H1 (cell line): ENCODE measurements around the gene COL27A1. TPM values are rescaled to one million over a fixed set of nuclear protein-coding genes. Genes with fewer than 3 reads are reported as not detected.

Experiments used
- CTCF ChIA-PET: fragments of 300-600 bp; sonication (Branson Sonifier 250); formaldehyde crosslinking; loops from one replicate; lab custom pipeline; 2021; ENCODE audit not compliant: partially characterized antibody; lab: Charles Lee
- POLR2A ChIA-PET: fragments of 300-600 bp; sonication (Branson Sonifier 250); formaldehyde crosslinking; loops from one replicate; lab custom pipeline; 2021; ENCODE audit warnings: inconsistent platforms; ENCODE audit not compliant: partially characterized antibody; lab: Charles Lee
- DNase-seq, 2 experiments: peaks; one replicate each; pipeline versions ENCODE4 v3.0.0 to v3.0.0-alpha.2; 2010 to 2022; ENCODE audit warnings: low spot score in 2 of 2, low read depth in 1 of 2, mixed read lengths in 1 of 2
- FAIRE-seq: peaks from 2 replicates; lab custom pipeline; 2011; peaks lifted over from hg19 to GRCh38; lab: Jason Lieb, UNC
- H2AFZ ChIP-seq: 2 replicates; pipeline ENCODE4 v1.8.1; 2012; ENCODE audit warnings: low read length, inconsistent platforms
- H2AK5ac ChIP-seq: 2 replicates; pipeline ENCODE4 v1.6.1; 2013; ENCODE audit warnings: low read depth, low read length
- H2BK120ac ChIP-seq: replicated peaks from 2 replicates; pipeline ENCODE3; 2013; ENCODE audit warnings: low read depth, low read length, inconsistent platforms
- H2BK12ac ChIP-seq: 2 replicates; pipeline ENCODE4 v1.6.1; 2013; ENCODE audit warnings: low read depth, low read length
- H2BK15ac ChIP-seq: 2 replicates; pipeline ENCODE4 v1.6.1; 2013; ENCODE audit warnings: low read length
- H2BK20ac ChIP-seq: 2 replicates; pipeline ENCODE4 v1.6.1; 2013; ENCODE audit warnings: low read length
- H2BK5ac ChIP-seq: 2 replicates; pipeline ENCODE4 v1.6.1; 2013; ENCODE audit warnings: low read depth, low read length
- H3K14ac ChIP-seq: 2 replicates; pipeline ENCODE4 v1.6.1; 2013; ENCODE audit warnings: inconsistent platforms; ENCODE audit not compliant: insufficient read length
- H3K18ac ChIP-seq: 2 replicates; pipeline ENCODE4 v1.6.1; 2013; ENCODE audit warnings: low read length; ENCODE audit errors: extremely low read depth
- H3K23ac ChIP-seq: 2 replicates; pipeline ENCODE4 v1.6.1; 2013; ENCODE audit warnings: inconsistent platforms; ENCODE audit not compliant: insufficient read length
- H3K23me2 ChIP-seq: 2 replicates; pipeline ENCODE4 v1.6.1; 2013; ENCODE audit warnings: low read depth, low read length
- H3K27ac ChIP-seq: 2 replicates; pipeline ENCODE4 v1.6.1; 2011; ENCODE audit warnings: low read depth, low read length, inconsistent platforms
- H3K27me3 ChIP-seq, 4 experiments: replicated peaks in 1 of 4; 1 replicate in 1 of 4; 2 replicates in 3 of 4; pipeline versions ENCODE4 v1.6.1 to v1.8.1; 2011 to 2013; ENCODE audit warnings: low read length in 3 of 4, mild to moderate bottlenecking in 3 of 4, inconsistent platforms in 2 of 4, mixed read lengths in 2 of 4, moderate library complexity in 1 of 4; ENCODE audit not compliant: control insufficient read depth in 3 of 4, insufficient read depth in 3 of 4; ENCODE audit errors: extremely low read depth in 1 of 4
- H3K36me3 ChIP-seq, 4 experiments: 2 replicates each; pipeline versions ENCODE4 v1.6.1 to v1.8.1; 2011 to 2013; ENCODE audit warnings: mild to moderate bottlenecking in 4 of 4, low read length in 3 of 4, moderate library complexity in 2 of 4, control low read depth in 1 of 4, inconsistent platforms in 1 of 4; ENCODE audit not compliant: insufficient read depth in 4 of 4, control insufficient read depth in 2 of 4
- H3K4ac ChIP-seq: replicated peaks from 2 replicates; pipeline ENCODE3; 2013; ENCODE audit warnings: low read length, low read depth, mixed read lengths, inconsistent platforms; ENCODE audit not compliant: insufficient read length
- H3K4me1 ChIP-seq, 4 experiments: replicated peaks in 1 of 4; 1 replicate in 1 of 4; 2 replicates in 3 of 4; pipeline versions ENCODE4 v1.6.1 to v1.8.1; 2011 to 2013; ENCODE audit warnings: low read length in 3 of 4, inconsistent platforms in 2 of 4, mixed read lengths in 1 of 4; ENCODE audit not compliant: insufficient read depth in 4 of 4, control insufficient read depth in 3 of 4
- H3K4me2 ChIP-seq, 2 experiments: 2 replicates each; pipeline versions ENCODE4 v1.6.1 to v1.8.1; 2011 to 2013; ENCODE audit warnings: low read depth in 2 of 2, low read length in 2 of 2, control low read depth in 1 of 2, inconsistent platforms in 1 of 2, mild to moderate bottlenecking in 1 of 2; ENCODE audit not compliant: insufficient read depth in 1 of 2
- H3K4me3 ChIP-seq, 4 experiments: fragments of 200-600, 300-600 bp in 1 of 4; sonication (generic), shearing (Covaris generic), sonication (Bioruptor Twin) in 1 of 4; 2 replicates each; pipeline versions ENCODE4 v1.5.1 to v1.8.1; 2011 to 2016; ENCODE audit warnings: low read length in 4 of 4, low read depth in 3 of 4, control low read depth in 2 of 4, inconsistent platforms in 2 of 4, mild to moderate bottlenecking in 2 of 4, mixed read lengths in 1 of 4, moderate library complexity in 1 of 4; ENCODE audit not compliant: insufficient read depth in 2 of 4; ENCODE audit errors: extremely low read depth in 1 of 4
- H3K56ac ChIP-seq: replicated peaks from 2 replicates; pipeline ENCODE3; 2013; ENCODE audit warnings: low read depth, mild to moderate bottlenecking, mixed read lengths, low read length, inconsistent platforms; ENCODE audit not compliant: insufficient read length
- H3K79me1 ChIP-seq: 2 replicates; pipeline ENCODE4 v1.6.1; 2013; ENCODE audit warnings: low read depth, low read length, control low read depth
- H3K79me2 ChIP-seq, 2 experiments: 2 replicates each; pipeline versions ENCODE4 v1.6.1 to v1.8.1; 2012 to 2013; ENCODE audit warnings: low read length in 2 of 2, mild to moderate bottlenecking in 2 of 2, inconsistent platforms in 1 of 2; ENCODE audit not compliant: insufficient read depth in 2 of 2, control insufficient read depth in 1 of 2
- H3K9ac ChIP-seq, 4 experiments: replicated peaks in 1 of 4; 1 replicate in 1 of 4; 2 replicates in 3 of 4; pipeline versions ENCODE4 v1.6.1 to v1.8.1; 2011 to 2013; ENCODE audit warnings: low read depth in 3 of 4, low read length in 3 of 4, control low read depth in 2 of 4, mild to moderate bottlenecking in 2 of 4, moderate library complexity in 2 of 4, inconsistent platforms in 1 of 4; ENCODE audit errors: extremely low read depth in 1 of 4
- H3K9me3 ChIP-seq, 2 experiments: 2 replicates each; pipeline versions ENCODE4 v1.6.1 to v1.8.1; 2012 to 2013; ENCODE audit warnings: mild to moderate bottlenecking in 2 of 2, moderate library complexity in 2 of 2, control low read depth in 1 of 2, inconsistent platforms in 1 of 2, low read depth in 1 of 2, low read length in 1 of 2, mixed read lengths in 1 of 2; ENCODE audit not compliant: insufficient read depth in 2 of 2
- H4K20me1 ChIP-seq, 2 experiments: replicated peaks in 1 of 2; 2 replicates each; pipeline versions ENCODE3 to v1.8.1; 2011 to 2013; ENCODE audit warnings: inconsistent platforms in 2 of 2, low read length in 2 of 2, mild to moderate bottlenecking in 1 of 2; ENCODE audit not compliant: insufficient read depth in 2 of 2, control insufficient read depth in 1 of 2
- H4K5ac ChIP-seq: 2 replicates; pipeline ENCODE4 v1.6.1; 2013; ENCODE audit warnings: low read length, low read depth, mixed read lengths, inconsistent platforms; ENCODE audit not compliant: insufficient read length
- H4K8ac ChIP-seq: 2 replicates; pipeline ENCODE4 v1.8.0; 2013; ENCODE audit warnings: mild to moderate bottlenecking, moderate library complexity, low read length, inconsistent platforms; ENCODE audit not compliant: insufficient read depth; ENCODE audit errors: extremely low read depth
- H4K91ac ChIP-seq: replicated peaks from 2 replicates; pipeline ENCODE3; 2013; ENCODE audit warnings: low read length, mixed read lengths, inconsistent platforms; ENCODE audit not compliant: insufficient read length
- ASH2L ChIP-seq: fragments of 200-600, 300-600 bp; sonication (generic); IDR thresholded peaks from one replicate; pipeline ENCODE4 v1.7.1; 2017; ENCODE audit warnings: low read length
- CBX5 ChIP-seq: fragments of 300-800, 300-1000 bp; sonication (generic); IDR thresholded peaks from 2 replicates; pipeline ENCODE4 v1.7.1; 2016; ENCODE audit warnings: antibody characterized with exemption, low read length, low read depth
- CBX8 ChIP-seq: fragments of 300-800, 300-1000 bp; sonication (generic); IDR thresholded peaks from 2 replicates; pipeline ENCODE4 v1.7.1; 2016; ENCODE audit warnings: low read depth, low read length, borderline replicate concordance
- CEBPB ChIP-seq: IDR thresholded peaks from 2 replicates; pipeline ENCODE4 v1.6.1; 2012; ENCODE audit warnings: low read depth, low read length
- CTBP2 ChIP-seq: IDR thresholded peaks from 2 replicates; pipeline ENCODE4 v1.7.0; 2011; ENCODE audit warnings: borderline replicate concordance, mild to moderate bottlenecking, moderate library complexity, mixed read lengths, low read length; ENCODE audit not compliant: insufficient read depth, insufficient read length
- EP300 ChIP-seq, 2 experiments: IDR thresholded peaks; 1 replicate in 1 of 2; 2 replicates in 1 of 2; pipeline ENCODE4 v1.6.1; 2011 to 2012; ENCODE audit warnings: low read depth in 2 of 2, low read length in 2 of 2, mild to moderate bottlenecking in 2 of 2, borderline replicate concordance in 1 of 2, inconsistent platforms in 1 of 2, moderate library complexity in 1 of 2
- KDM1A ChIP-seq: fragments of 200-600, 300-600 bp; sonication (generic); IDR thresholded peaks from 2 replicates; pipeline ENCODE4 v1.7.1; 2016; ENCODE audit warnings: mild to moderate bottlenecking, low read length, borderline replicate concordance
- RAD21 ChIP-seq, 2 experiments: IDR thresholded peaks in 1 of 2; conservative IDR thresholded peaks in 1 of 2; 2 replicates each; pipeline ENCODE4 v1.6.1; 2011; ENCODE audit warnings: low read depth in 2 of 2, low read length in 2 of 2, improper control_type of control experiment in 1 of 2, inconsistent platforms in 1 of 2, mild to moderate bottlenecking in 1 of 2, moderate library complexity in 1 of 2
- RNF2 ChIP-seq: fragments of 200-900, 300-1000 bp; sonication (generic); IDR thresholded peaks from 2 replicates; pipeline ENCODE4 v1.7.1; 2016; ENCODE audit warnings: borderline replicate concordance, low read depth, mild to moderate bottlenecking, antibody characterized with exemption, low read length; ENCODE audit not compliant: poor library complexity, severe bottlenecking; ENCODE audit errors: missing control alignments
- TAF1 ChIP-seq: IDR thresholded peaks from 2 replicates; pipeline ENCODE4 v1.6.1; 2011; ENCODE audit warnings: mild to moderate bottlenecking, low read depth, low read length
- YY1 ChIP-seq: IDR thresholded peaks from 2 replicates; pipeline ENCODE4 v1.6.1; 2011; ENCODE audit warnings: low read depth, mild to moderate bottlenecking, low read length
- WGBS, 2 experiments: shearing (Covaris generic) in 1 of 2; methylation state at CpG; one replicate each; pipeline versions ENCODE4 v1.1.6 to v1.1.7; 2013 to 2015; ENCODE audit warnings: low lambda C conversion rate in 2 of 2, mixed read lengths in 2 of 2, inconsistent platforms in 1 of 2, low coverage in 1 of 2, missing lambda C conversion rate in 1 of 2; ENCODE audit not compliant: insufficient replicate concordance in 2 of 2, insufficient coverage in 1 of 2, insufficient read length in 1 of 2; ENCODE audit errors: extremely low coverage in 1 of 2, missing lambda C conversion rate in 1 of 2; 5-methylcytosine and 5-hydroxymethylcytosine counted together
- polyA plus RNA-seq, 7 experiments: library from polyadenylated mRNA; depleted of rRNA in 3 of 7; stranded (reverse) in 5 of 7; unstranded in 2 of 7; fragments of >200 nt in 5 of 7; fragments of 200-250 nt in 2 of 7; gene quantifications; 1 replicate in 5 of 7; 2 replicates in 1 of 7; 4 replicates in 1 of 7; pipeline versions ENCODE4 v1.2.1 to v1.2.3, GENCODE V29; 2011 to 2013; ENCODE audit warnings: missing spikeins in 2 of 7, mixed read lengths in 2 of 7
- total RNA-seq: library from RNA; stranded (reverse); fragmentation: NEBNext Ultra II Directional; extraction: Animal tissue kit (Norgen Biotek cat#: 25700); gene quantifications from 2 replicates; pipeline ENCODE4 v1.2.1, GENCODE V29; 2021
- TF ChIP-seq, protein P1 (sequence below): IDR thresholded peaks from 2 replicates; pipeline ENCODE4 v1.6.1; 2012; ENCODE audit warnings: inconsistent platforms

COL27A1 gene
- total and polyA plus RNA-seq, 2 of the 8 experiments (the other 6 are each of a cell fraction or from before 2014, with no cell fraction given) = 15.1 to 22.8 TPM

GRCh38 chr9:114203410-114204140 is 48.2 kb downstream of the COL27A1 start:
- Histone ChIP-seq H3K4ac (no peak overlapping the region), H2BK12ac (no peak overlapping the region), H4K20me1 (peaks cover 0 to 4% of the 10 kb centered on the region in 2 experiments), H3K23me2 (no peaks in the 10 kb centered on the region), H3K9me3 (no peaks in the 10 kb centered on the region), H3K18ac (no peak overlapping the region), H3K4me1 (peaks cover 0 to 24% (median 6%) of the 10 kb centered on the region in 4 experiments; a peak in 4 of 7 replicates), H3K79me1 (no peaks in the 10 kb centered on the region), H3K14ac (no peak overlapping the region), H4K5ac (no peak overlapping the region), H3K9ac (no peak overlapping the region), H3K36me3 (no peaks in the 10 kb centered on the region), H2BK20ac (no peak overlapping the region), H2BK15ac (no peak overlapping the region), H3K27ac (no peak overlapping the region), H4K91ac (no peak overlapping the region), H3K23ac (no peak overlapping the region), H2BK5ac (no peak overlapping the region), H3K27me3 (no peaks in the 10 kb centered on the region), H2BK120ac (no peak overlapping the region), H3K56ac (no peak overlapping the region), H3K4me2 (no peak overlapping the region), H2AFZ (no peak overlapping the region), H4K8ac (no peak overlapping the region), H3K79me2 (no peaks in the 10 kb centered on the region), H2AK5ac (no peak overlapping the region), H3K4me3 (no peak overlapping the region)
- FAIRE-seq = no peak
- WGBS, 2 experiments = 91% methylated on average over 11 of the region's 11 CpGs; no CpG with 5 or more reads in 1 of the 2 experiments
- no peak for DNase-seq
- ChIA-PET POLR2A (no interaction called here), CTCF (interaction anchor here (0.7 to 3.4 kb wide), 7 partner anchors 19 to 96 kb away, joined by 3 to 12 read pairs (median 4); partner anchors contain the start of gene COL27A1)
- TF ChIP-seq CBX8 (no peak), ASH2L (no peak), YY1 (no peak), RNF2 (no peak), TAF1 (no peak), CEBPB (no peak), CTBP2 (no peak), EP300 (IDR thresholded peaks at IDR 0.05; ENCODE audit: borderline replicate concordance in 1 of 2, low read depth in 2 of 2, low read length in 2 of 2) (no peak), RAD21 (IDR thresholded peaks at IDR 0.05 in 1 of 2, conservative IDR thresholded peaks at IDR 0.05 in 1 of 2; ENCODE audit: low read depth in 2 of 2, low read length in 2 of 2) (no peak), CBX5 (no peak), KDM1A (no peak)
- TF ChIP-seq, protein P1, sequence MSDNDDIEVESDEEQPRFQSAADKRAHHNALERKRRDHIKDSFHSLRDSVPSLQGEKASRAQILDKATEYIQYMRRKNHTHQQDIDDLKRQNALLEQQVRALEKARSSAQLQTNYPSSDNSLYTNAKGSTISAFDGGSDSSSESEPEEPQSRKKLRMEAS = no peak
